NCI-H460 (cell line): ENCODE measurements around the gene WNT8A. TPM values are rescaled to one million over a fixed set of nuclear protein-coding genes. Genes with fewer than 3 reads are reported as not detected.

Source experiments
- DNase-seq: peaks from one replicate; pipeline ENCODE4 v3.0.0-alpha.2; 2016; ENCODE audit warnings: low read depth; ENCODE audit errors: extremely low read depth
- total RNA-seq: library from RNA; depleted of rRNA; stranded (reverse); fragments of >200 nt; shearing (Covaris generic); gene quantifications from 2 replicates; pipeline ENCODE4 v1.2.3, GENCODE V29; 2014

The WNT8A gene
- total RNA-seq, 1 experiment from 2014 or later = not detected

DNA sequence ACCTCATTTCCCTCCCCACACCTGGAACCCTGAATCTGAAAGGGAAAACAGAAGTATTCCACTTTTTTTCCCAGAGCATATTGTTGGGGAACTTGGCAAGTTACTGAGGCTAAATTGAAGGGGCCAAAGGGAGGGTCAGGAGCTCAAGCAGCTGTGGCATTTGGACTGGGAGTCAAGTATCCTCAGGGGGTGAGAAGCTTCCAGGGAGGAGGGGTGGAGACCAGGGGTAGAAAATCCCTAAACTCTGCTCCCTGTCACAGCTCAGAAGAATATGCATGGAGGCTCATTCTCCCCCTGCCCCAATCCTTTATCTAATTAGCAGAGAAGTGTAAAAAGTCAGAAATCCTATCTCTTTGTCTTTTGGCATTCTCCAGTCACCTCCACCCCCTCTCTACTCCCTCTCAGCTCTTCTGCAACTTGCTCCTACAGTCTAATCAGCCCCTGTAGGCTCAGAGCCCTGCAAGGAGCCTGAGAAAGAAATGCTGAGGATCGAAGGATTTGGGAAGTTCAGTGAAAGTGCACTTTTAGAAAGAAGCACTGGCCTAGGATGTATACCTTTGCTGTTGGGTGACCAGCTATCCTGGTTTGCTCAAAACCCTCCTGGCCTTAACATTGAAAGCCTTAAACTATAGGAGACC lies 5.7 kb upstream of the WNT8A start:
- no peak for DNase-seq

- DNase-seq = no peak
Measured at GRCh38 chr5:138082033-138082432, 1.8 kb upstream of the WNT8A start.

DNA sequence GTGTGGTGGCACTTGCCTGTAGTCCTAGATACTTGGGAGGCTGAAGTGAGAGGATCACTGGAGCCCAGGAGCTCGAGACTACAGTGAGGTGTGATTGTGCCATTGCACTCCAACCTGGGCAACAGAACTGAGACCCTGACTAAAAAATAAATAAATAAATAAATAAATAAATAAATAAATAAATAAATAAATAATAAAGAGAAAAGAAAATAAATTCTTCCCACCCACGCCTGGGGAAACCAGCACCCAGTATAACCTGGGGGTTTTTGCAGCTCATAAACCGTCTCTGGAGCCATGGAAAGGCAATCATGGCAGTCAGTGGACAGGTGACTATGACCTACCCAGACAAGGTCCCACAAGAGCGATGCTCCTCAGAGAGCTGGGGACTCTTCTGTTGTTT lies 7.9 kb downstream of the WNT8A start:
- no peak for DNase-seq

DNA sequence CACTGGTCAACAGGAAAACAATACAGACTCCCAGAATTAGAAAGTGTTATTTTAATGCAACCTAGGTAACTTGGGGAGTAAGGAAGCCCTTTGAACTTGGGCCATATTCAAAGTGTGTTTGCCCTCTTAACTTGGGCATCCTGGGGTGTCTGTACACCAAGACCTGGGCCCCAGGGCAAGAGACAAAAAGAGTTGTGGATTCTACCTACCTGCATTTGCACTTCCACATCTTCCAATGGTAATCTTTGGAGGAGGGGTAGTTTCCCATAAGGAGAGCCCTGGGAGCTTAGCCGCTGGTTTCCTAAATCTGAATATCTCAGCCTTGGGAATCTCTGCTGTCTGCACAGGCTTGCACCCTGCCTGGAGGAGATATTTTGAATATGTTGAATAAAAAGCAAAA lies 8.5 kb downstream of the WNT8A start:
- DNase-seq = no peak

- DNase-seq = no peak
Measured at GRCh38 chr5:138093036-138093435, 9.2 kb downstream of the WNT8A start.

- DNase-seq = no peak
Measured at GRCh38 chr5:138095100-138095907, 11.5 kb downstream of the WNT8A start.

DNA sequence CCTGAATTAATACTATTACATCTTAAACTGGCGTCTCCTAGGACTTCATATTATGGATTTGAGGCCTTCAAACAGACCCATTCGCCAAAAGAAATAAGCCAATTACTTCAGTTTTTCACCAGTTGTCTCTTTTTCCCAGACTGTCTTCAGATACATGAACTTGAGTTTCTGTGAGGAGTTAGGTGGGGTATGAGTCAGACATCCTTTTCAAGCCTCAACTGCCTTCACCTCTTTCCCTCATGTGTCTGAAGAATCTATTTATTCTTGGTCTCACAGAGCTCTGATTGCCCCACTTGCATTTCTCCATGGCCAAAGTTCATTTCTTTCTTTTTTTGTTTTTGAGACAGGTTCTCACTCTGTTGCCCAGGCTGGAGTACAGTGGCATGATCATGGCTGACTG lies 12.5 kb downstream of the WNT8A start:
- DNase-seq = no peak

- DNase-seq = no peak
Measured at GRCh38 chr5:138096997-138097828, 13.4 kb downstream of the WNT8A start.

DNA sequence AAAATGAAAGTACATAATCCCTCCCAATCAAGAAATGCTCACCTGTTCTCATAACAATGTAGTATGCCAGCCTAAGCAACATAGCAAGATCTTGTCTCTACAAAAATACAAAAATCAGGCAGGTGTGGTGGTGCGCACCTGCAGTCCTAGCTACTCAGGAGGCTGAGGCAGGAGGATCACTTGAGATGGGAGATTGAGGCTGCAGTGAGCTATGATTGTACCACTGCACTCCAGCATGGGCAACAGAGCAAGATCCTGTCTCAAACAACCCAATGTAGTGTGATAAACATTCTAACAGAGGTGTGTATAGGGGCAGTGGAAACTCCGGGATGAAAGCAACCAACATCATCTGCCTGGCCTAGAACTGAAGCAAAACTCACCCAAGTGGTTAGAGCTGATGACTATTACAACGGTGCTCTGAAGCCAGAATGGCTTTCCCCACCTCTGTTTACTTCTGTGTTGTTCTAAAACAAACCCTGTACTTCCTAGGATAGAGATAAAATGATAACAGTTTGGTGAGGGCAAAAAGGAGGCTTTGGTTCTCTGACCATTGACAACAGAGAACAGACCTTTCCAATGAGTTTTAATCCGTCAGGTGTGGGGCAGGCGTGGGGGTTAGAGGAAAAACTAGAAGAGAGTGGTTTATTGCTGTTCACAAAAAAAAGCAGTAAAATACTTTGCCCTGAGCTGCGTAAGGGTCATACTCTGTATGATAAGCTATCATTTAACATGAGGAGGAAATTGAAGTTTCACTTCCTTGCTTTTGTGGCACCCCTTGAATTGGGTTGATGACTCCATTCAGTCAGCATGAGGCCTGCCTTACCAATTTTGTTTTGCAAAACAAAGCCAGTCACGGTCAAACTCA lies 18.9 kb downstream of the WNT8A start:
- no peak for DNase-seq

GRCh38 chr5:138103319-138103637 lies 19.4 kb downstream of the WNT8A start:
- no peak for DNase-seq

- no peak for DNase-seq
Measured at GRCh38 chr5:138105709-138106108, 21.9 kb downstream of the WNT8A start.

DNA sequence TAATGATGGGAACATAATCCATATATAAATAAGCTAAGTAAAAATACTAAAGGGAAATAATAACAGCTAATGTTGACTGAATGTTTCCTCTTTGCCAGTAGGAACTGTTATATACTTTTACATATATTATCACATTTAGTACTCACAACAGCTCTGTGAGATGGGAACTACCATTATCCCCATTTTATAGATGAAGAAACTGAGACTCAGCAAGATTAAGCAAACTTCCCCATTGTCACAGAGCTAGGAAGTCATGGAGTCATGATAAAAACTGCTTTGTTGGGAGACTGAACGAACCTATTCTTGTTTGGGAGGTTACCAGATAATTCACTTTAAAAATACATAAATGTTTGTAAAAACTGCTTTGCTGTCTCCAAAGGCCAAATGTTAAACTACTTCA lies 23.4 kb downstream of the WNT8A start:
- DNase-seq = no peak

GRCh38 chr5:138109463-138110265 lies 25.8 kb downstream of the WNT8A start:
- no peak for DNase-seq

DNA sequence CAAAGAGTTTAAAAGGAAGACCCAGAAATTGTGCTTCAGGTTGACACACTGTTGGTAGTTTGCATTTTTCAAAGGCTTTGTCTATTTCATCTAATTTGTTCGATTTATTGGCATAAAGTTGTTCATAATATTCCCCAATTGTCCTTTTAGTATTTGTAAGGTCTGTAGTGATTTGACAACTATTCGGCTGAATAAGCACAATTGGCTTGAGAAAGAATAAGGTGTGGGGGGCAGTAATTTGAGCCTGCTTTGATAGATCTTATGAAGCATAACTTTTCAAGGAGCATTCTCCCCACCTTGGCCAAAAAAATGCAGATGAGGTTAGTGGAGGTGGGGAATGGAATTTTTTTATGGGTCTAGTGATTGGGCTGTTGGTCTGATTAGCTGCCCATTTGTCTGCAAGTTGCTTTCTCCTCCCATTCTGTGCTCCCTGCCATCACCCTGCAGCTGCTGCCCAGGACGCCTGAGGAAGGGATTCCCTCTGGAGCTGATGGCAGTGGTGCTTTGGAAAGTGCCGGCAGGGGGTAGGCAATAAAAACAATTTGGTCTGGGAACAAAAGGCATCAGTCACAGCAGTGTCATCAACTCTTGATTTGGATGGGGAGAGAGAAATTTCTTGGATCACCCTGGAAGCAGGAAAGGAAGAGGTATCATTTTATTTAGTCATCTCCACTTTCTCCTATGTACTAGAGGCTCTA lies 26.6 kb downstream of the WNT8A start:
- DNase-seq = no peak

GRCh38 chr5:138111181-138111580 lies 27.3 kb downstream of the WNT8A start:
- DNase-seq = no peak

DNA sequence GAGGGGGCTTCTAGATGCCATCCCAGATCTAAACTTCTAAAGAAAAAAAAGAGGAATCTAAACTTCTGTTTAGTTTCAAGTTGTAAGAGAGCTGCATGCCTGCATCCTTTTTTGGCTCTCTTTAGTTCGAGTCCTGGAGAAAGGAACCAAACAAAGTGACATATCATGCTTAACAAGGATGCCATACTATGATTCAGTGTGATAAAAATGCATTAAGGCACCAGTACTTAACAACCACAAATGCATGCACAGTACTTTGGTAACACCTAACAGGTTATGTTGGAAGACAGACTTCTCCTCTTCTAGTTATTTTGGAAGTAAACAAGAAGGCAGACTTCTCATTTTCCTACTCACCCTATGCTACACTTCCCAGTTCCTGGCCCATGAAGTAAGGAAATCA lies 28.1 kb downstream of the WNT8A start:
- DNase-seq = no peak

DNA sequence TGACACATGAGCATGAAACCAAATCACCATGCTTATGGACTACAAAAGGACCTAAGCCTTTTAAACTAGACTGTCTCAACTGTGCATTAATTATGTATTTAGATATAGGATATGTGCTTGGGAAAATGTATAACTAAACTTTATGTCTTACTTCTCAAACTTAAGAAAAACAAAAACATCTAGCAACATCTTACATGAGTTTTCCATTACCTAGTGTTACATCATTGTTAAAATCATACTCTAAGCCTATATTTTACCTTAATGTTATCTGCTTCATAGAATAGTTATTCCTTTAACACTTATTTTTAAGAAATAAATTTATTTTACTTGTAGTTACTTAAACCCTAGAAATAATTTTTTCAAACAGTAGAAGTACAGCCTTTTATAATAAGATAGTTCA lies 31.4 kb downstream of the WNT8A start:
- DNase-seq = no peak

- DNase-seq = no peak
Measured at GRCh38 chr5:138128334-138128733, 44.5 kb downstream of the WNT8A start.

DNA sequence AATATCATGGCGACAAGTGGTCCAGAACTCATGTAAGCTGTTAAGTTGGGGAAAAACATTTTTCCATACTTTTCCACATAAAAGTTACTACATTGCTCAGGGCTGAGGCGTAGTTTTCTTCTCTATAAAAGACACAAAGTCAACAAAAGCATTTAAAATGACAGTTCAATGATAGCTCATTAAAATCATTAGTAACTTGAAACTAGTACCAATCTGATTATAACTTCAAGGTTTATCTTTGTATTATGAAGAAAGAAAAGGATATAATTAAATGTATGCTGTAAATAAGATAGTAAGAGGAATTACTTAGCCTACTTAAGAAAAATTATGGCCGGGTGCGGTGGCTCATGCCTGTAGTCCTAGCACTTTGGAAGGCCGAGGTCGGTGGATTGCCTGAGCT lies 45.5 kb downstream of the WNT8A start:
- no peak for DNase-seq
